Mammary microvascular endothelial cell (primary cell): ENCODE results near the gene UBE2E2. TPM values are rescaled to one million over a fixed set of nuclear protein-coding genes. Genes with fewer than 3 reads are reported as not detected.

ENCODE experiments used
- total RNA-seq: library from RNA; depleted of rRNA; stranded (reverse); fragments of >200 nt; gene quantifications from 2 replicates; pipeline ENCODE4 v1.2.3, GENCODE V29; 2015

UBE2E2 gene
- total RNA-seq = 28.6 and 35.2 TPM in 2 replicates

DNA sequence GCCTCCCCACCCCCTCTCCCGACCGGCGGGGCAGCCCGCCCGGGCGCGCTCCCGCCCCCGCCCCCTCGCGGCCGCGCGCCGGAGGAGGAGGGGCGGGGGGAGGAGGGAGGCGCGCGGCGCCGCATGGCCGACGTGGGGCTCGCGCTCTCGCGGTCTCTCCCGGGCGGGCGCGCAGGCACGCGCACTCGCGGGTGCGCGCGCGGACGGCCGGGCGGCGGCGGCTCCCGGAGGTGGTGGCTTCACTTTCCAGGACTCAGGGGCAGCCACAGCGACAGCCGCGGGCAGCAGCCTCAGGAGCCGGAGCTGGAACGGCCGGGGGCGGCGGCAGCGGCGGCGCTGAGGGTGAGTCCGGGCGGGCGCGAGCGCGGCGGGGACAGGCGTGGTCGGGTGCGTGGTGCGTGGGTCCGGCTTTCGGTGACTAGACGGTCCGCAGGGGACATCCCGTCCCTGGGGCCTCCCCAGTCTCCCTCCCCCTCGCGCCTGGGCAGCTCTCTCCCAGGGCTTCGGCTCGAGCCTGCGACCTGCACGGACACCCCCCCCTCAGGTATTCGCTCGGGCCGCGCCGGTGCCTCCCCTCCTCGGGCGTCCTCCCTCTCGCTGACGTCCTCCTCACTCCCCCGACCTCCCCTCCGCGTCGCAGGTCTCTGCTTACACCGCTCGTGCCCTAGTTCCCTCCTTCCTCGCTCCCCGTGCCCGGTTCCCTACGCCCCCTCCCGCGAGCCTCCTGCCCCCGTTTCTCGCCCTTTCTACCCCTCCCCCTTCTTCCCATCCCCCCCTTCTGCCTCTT is at the start of gene UBE2E2:
TSS of gene UBE2E2 (plus strand) at position 407 of the 787 bp plus-strand sequence.

